Endothelial cell of umbilical vein (primary cell): Measurements from ENCODE around the gene ZNF407. TPM values are rescaled to one million over a fixed set of nuclear protein-coding genes. Genes with fewer than 3 reads are reported as not detected.

Experiments
- BruUV-seq: library from RNA; stranded (reverse); fragments of 400-500 nt; replicated peaks from 2 replicates; lab custom pipeline; 2021; lab: Mats Ljungman, UMichigan
- CTCF ChIA-PET: fragments of 300-600, 350-600 bp; sonication (Branson Sonifier 250); formaldehyde crosslinking; loops from one replicate; lab custom pipeline; 2021; ENCODE audit warnings: antibody characterized with exemption, inconsistent platforms; lab: Charles Lee
- POLR2A ChIA-PET: fragments of 300-600, 350-600 bp; sonication (Branson Sonifier 250); formaldehyde crosslinking; loops from one replicate; lab custom pipeline; 2021; ENCODE audit warnings: antibody characterized with exemption, inconsistent platforms; lab: Charles Lee
- DNase-seq: peaks from one replicate; pipeline ENCODE4 v3.0.0-alpha.2; 2011; ENCODE audit warnings: low read depth, low spot score
- FAIRE-seq: peaks from 2 replicates; lab custom pipeline; 2011; peaks lifted over from hg19 to GRCh38; lab: Jason Lieb, UNC
- H2AFZ ChIP-seq: 2 replicates; pipeline ENCODE4 v1.6.0; 2012; ENCODE audit warnings: low read depth, low read length, control low read depth, inconsistent platforms
- H3K27ac ChIP-seq: 2 replicates; pipeline ENCODE4 v1.5.1; 2011; ENCODE audit warnings: low read depth, mild to moderate bottlenecking, control low read depth, low read length, moderate library complexity; ENCODE audit not compliant: insufficient read depth
- H3K27me3 ChIP-seq, 2 experiments: 2 replicates each; pipeline versions ENCODE4 v1.6.0 to v1.6.1; 2011; ENCODE audit warnings: low read length in 2 of 2, mixed read lengths in 1 of 2; ENCODE audit not compliant: control insufficient read depth in 2 of 2, insufficient read depth in 2 of 2
- H3K36me3 ChIP-seq, 2 experiments: 2 replicates in 1 of 2; 3 replicates in 1 of 2; pipeline ENCODE4 v1.5.1; 2011; ENCODE audit warnings: low read length in 2 of 2, mild to moderate bottlenecking in 1 of 2, moderate library complexity in 1 of 2; ENCODE audit not compliant: control insufficient read depth in 2 of 2, insufficient read depth in 2 of 2; ENCODE audit errors: extremely low read depth in 1 of 2
- H3K4me1 ChIP-seq: 3 replicates; pipeline ENCODE4 v1.5.1; 2011; ENCODE audit warnings: mild to moderate bottlenecking, low read length; ENCODE audit not compliant: control insufficient read depth, insufficient read depth; ENCODE audit errors: extremely low read depth
- H3K4me2 ChIP-seq: 2 replicates; pipeline ENCODE4 v1.6.1; 2011; ENCODE audit warnings: low read length, control low read depth, mixed read lengths; ENCODE audit not compliant: insufficient read depth
- H3K4me3 ChIP-seq, 3 experiments: fragments of 200-600 bp in 1 of 3; sonication (generic), shearing (Covaris generic) in 1 of 3; replicated peaks in 1 of 3; 2 replicates each; pipeline ENCODE4 v1.5.1; 2011 to 2016; ENCODE audit warnings: control low read depth in 3 of 3, low read length in 3 of 3, mild to moderate bottlenecking in 2 of 3, inconsistent platforms in 1 of 3, low read depth in 1 of 3, moderate library complexity in 1 of 3; ENCODE audit not compliant: insufficient read depth in 1 of 3
- H3K79me2 ChIP-seq: 2 replicates; pipeline ENCODE4 v1.6.0; 2012; ENCODE audit warnings: low read length, inconsistent platforms; ENCODE audit not compliant: control insufficient read depth, insufficient read depth
- H3K9ac ChIP-seq: replicated peaks from 2 replicates; pipeline ENCODE3; 2011; ENCODE audit warnings: low read length, control low read depth; ENCODE audit not compliant: insufficient read depth; ENCODE audit errors: extremely low read depth
- H3K9me1 ChIP-seq: replicated peaks from 3 replicates; pipeline ENCODE4 v1.6.0; 2011; ENCODE audit warnings: mild to moderate bottlenecking, low read length; ENCODE audit not compliant: control insufficient read depth, insufficient read depth; ENCODE audit errors: extremely low read depth
- H3K9me3 ChIP-seq: replicated peaks from 2 replicates; pipeline ENCODE4 v1.5.1; 2012; ENCODE audit warnings: low read length, inconsistent platforms; ENCODE audit not compliant: control insufficient read depth, insufficient read depth
- H4K20me1 ChIP-seq: replicated peaks from 2 replicates; pipeline ENCODE3; 2011; ENCODE audit warnings: mild to moderate bottlenecking, low read length; ENCODE audit not compliant: control insufficient read depth, insufficient read depth; ENCODE audit errors: extremely low read depth
- CTCF ChIP-seq, 2 donors: IDR thresholded peaks; 1 replicate in 1 of 2; 2 replicates in 1 of 2; pipeline ENCODE4 v1.5.1; 2011; ENCODE audit warnings: low read length in 2 of 2, mild to moderate bottlenecking in 2 of 2, moderate library complexity in 2 of 2, control low read depth in 1 of 2, inconsistent platforms in 1 of 2, low read depth in 1 of 2; ENCODE audit not compliant: insufficient read depth in 1 of 2; ENCODE audit errors: extremely low read depth in 1 of 2
- JUN ChIP-seq: IDR thresholded peaks from 2 replicates; pipeline ENCODE4 v1.6.1; 2011; ENCODE audit warnings: borderline replicate concordance, low read depth; ENCODE audit not compliant: insufficient read length, insufficient read depth
- dilution Hi-C: fragments of 300-500 bp; cut with MboI; formaldehyde crosslinking; loops from one replicate; pipeline ENCODE4 v1.15.0; 2019; ENCODE audit warnings: low sequenced_read_pairs; ENCODE audit not compliant: extremely low pct_ligation_motif_present
- intact Hi-C: fragments of 100-400 bp; cut with micrococcal nuclease; formaldehyde crosslinking; loops from one replicate; pipeline ENCODE4 v1.10.0; 2022
- polyA plus RNA-seq, 4 experiments: library from polyadenylated mRNA; depleted of rRNA in 3 of 4; stranded (reverse) in 3 of 4; unstranded in 1 of 4; fragments of >200 nt; gene quantifications; 2 replicates each; pipeline versions ENCODE4 v1.2.1 to v1.2.3, GENCODE V29; 2011 to 2012; ENCODE audit warnings: missing spikeins in 1 of 4
- total RNA-seq: library from RNA; stranded (reverse); gene quantifications from 2 replicates; pipeline ENCODE4 v1.2.3, GENCODE V29; 2021

Gene ZNF407
- total and polyA plus RNA-seq, 2 donors (not counting 3 experiments of a cell fraction or from before 2014, with no cell fraction given): 3.8 to 20.1 TPM

- intact Hi-C loops: loop anchor here (1.0 to 5.0 kb wide), 2 partner anchors 102 to 609 kb away; partner anchors contain the start of genes CNDP2 and PTGR3
These were observed 806 bp downstream of the ZNF407 start for GRCh38 chr18:74598350-74599001.

More at GRCh38 chr18:74598350-74599001, 806 bp downstream of the ZNF407 start:
- DNase-seq (no peak), FAIRE-seq (no peak)
- Histone ChIP-seq H3K9me3 (no peaks in the 10 kb centered on the region), H3K27ac (peak overlapping the region; percentile 14), H3K36me3 (no peaks in the 10 kb centered on the region), H4K20me1 (no peaks in the 10 kb centered on the region), H3K4me3 (peak overlapping the region; percentile 62 to 98 (median 88)), H3K9ac (peak overlapping the region; percentile 100), H3K79me2 (peaks cover 44% of the 10 kb centered on the region), H2AFZ (peak overlapping the region; percentile 89), H3K27me3 (no peaks in the 10 kb centered on the region), H3K4me2 (peak overlapping the region; percentile 85), H3K4me1 (peaks cover 15% of the 10 kb centered on the region), H3K9me1 (no peaks in the 10 kb centered on the region)
- POLR2A ChIA-PET: no interaction called here
- dilution Hi-C loops: no loop called here
- CTCF ChIA-PET: interaction anchor here (0.6 to 1.3 kb wide), 5 partner anchors 9 to 234 kb away, joined by 3 to 4 read pairs (median 3); no protein-coding TSS in a partner anchor
- BruUV-seq: no TSS peak
- TF ChIP-seq JUN (no peak), CTCF (IDR thresholded peaks at IDR 0.05; ENCODE audit: extremely low read depth in 1 of 2, insufficient read depth in 1 of 2, low read depth in 1 of 2, low read length in 2 of 2) (peak in 1 of 2 donors; percentile 16)
